Measurements from ENCODE around the gene ZFYVE9. TPM values are rescaled to one million over a fixed set of nuclear protein-coding genes. Genes with fewer than 3 reads are reported as not detected.

ZFYVE9 gene
- total and polyA plus RNA-seq, 2 of the 8 experiments (the other 6 are each of a cell fraction or from before 2014, with no cell fraction given) = 5.8 to 26.5 TPM

GRCh38 chr1:52365071-52365745, 223.3 kb downstream of the ZFYVE9 start (continued):
- TF ChIP-seq ATF2 (IDR thresholded peaks at IDR 0.05; ENCODE audit: low read length) (0 out of 2 replicates have a peak, but pooled peaks have one; percentile 25), KDM5A (IDR thresholded peaks at IDR 0.05; ENCODE audit: low read length) (no peak), KDM4A (IDR thresholded peaks at IDR 0.05; ENCODE audit: low read depth, low read length, severe bottlenecking) (peak; percentile 49), BCL11A (IDR thresholded peaks at IDR 0.05; ENCODE audit: low read depth in 2 of 2, low read length in 2 of 2) (no peak)

Data from H1 (cell line).